Right lobe of liver (tissue), 4 donors: ENCODE results near the gene STAMBPL1.

Experiments
- POLR2A ChIP-seq: fragments of 450-650 bp; IDR thresholded peaks from one replicate; pipeline ENCODE4 v1.6.1; 2017; ENCODE audit warnings: antibody characterized with exemption, mild to moderate bottlenecking
- TF ChIP-seq, protein P1 (sequence below), 4 donors: fragments of 200-600 bp in 3 of 4; fragments of 450-650 bp in 1 of 4; IDR thresholded peaks; one replicate each; pipeline versions ENCODE4 v1.5.1 to v1.8.0; 2016 to 2022; ENCODE audit warnings: antibody characterized with exemption in 4 of 4, mild to moderate bottlenecking in 2 of 4
- donor health status: DM: no; HTN: no; CAD: no.
- donor health status: DM: no; HTN: no; CAD: no.
- donor health status: DM: no; HTN: yes; CAD: no.

DNA sequence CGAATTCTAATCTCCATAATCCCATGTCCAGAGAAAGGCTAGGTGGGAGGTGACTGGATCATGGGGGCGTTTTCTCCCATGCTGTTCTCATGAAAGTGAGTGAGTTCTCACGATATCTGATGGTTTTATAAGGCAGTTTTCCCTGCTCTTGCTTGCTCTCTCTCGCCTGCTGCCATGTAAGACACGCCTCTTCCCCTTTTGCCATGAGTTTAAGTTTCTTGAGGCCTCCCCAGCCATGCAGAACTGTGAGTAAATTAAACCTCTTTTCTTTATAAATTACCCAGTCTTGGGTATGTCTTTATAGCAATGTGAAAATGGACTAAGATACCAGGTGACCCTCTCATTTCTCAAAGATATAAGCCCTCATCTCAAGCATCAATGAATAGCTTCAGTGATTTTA is 73.6 kb downstream of the STAMBPL1 start:
- TF ChIP-seq, protein P1, sequence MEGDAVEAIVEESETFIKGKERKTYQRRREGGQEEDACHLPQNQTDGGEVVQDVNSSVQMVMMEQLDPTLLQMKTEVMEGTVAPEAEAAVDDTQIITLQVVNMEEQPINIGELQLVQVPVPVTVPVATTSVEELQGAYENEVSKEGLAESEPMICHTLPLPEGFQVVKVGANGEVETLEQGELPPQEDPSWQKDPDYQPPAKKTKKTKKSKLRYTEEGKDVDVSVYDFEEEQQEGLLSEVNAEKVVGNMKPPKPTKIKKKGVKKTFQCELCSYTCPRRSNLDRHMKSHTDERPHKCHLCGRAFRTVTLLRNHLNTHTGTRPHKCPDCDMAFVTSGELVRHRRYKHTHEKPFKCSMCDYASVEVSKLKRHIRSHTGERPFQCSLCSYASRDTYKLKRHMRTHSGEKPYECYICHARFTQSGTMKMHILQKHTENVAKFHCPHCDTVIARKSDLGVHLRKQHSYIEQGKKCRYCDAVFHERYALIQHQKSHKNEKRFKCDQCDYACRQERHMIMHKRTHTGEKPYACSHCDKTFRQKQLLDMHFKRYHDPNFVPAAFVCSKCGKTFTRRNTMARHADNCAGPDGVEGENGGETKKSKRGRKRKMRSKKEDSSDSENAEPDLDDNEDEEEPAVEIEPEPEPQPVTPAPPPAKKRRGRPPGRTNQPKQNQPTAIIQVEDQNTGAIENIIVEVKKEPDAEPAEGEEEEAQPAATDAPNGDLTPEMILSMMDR (IDR thresholded peaks at IDR 0.05): no peak
- no peak for TF ChIP-seq POLR2A
